ENCODE results near the gene SHISA7. TPM values are rescaled to one million over a fixed set of nuclear protein-coding genes. Genes with fewer than 3 reads are reported as not detected.

SHISA7 gene
- polyA plus RNA-seq, 1 of the 3 experiments (the other 2 are of a cell fraction) = 0.02 TPM

DNA sequence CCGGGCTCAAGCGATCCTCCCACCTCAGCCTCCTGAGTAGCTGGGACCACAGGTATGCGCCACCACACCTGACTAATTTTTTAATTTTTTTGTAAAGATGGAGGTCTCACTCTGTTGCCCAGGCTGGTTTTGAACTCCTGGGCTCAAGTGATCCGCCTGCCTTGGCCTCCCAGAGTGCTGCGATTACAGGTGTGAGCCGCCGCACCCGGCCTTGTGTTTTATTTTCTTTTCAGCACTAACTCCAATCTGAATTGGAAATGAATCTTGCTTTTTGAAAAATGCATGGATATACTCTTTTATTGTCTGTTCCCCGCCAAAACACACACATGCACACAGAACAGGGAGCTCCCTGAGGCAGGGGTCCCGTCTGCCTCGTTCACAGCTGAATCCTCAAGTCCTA is 19.6 kb upstream of the SHISA7 start:
- TF ChIP-seq TCF12 (IDR thresholded peaks at IDR 0.05) (no peak), MXI1 (IDR thresholded peaks at IDR 0.05; ENCODE audit: low read depth, low read length) (no peak), GATA2 (CRISPR knock-in tag; IDR thresholded peaks at IDR 0.05) (no peak), RCOR1 (IDR thresholded peaks at IDR 0.05; ENCODE audit: low read length) (no peak), YY1 (IDR thresholded peaks at IDR 0.05; ENCODE audit: low read depth) (no peak), TEAD4 (IDR thresholded peaks at IDR 0.05; ENCODE audit: borderline replicate concordance, insufficient read depth) (no peak), CHD2 (IDR thresholded peaks at IDR 0.05; ENCODE audit: low read length, partially characterized antibody) (no peak), POLR2AphosphoS5 (IDR thresholded peaks at IDR 0.05; ENCODE audit: low read depth, low read length) (no peak), GABPA (IDR thresholded peaks at IDR 0.05; ENCODE audit: low read depth) (no peak), NRF1 (IDR thresholded peaks at IDR 0.05; ENCODE audit: low read depth, low read length) (no peak)
- TF ChIP-seq, protein P1, sequence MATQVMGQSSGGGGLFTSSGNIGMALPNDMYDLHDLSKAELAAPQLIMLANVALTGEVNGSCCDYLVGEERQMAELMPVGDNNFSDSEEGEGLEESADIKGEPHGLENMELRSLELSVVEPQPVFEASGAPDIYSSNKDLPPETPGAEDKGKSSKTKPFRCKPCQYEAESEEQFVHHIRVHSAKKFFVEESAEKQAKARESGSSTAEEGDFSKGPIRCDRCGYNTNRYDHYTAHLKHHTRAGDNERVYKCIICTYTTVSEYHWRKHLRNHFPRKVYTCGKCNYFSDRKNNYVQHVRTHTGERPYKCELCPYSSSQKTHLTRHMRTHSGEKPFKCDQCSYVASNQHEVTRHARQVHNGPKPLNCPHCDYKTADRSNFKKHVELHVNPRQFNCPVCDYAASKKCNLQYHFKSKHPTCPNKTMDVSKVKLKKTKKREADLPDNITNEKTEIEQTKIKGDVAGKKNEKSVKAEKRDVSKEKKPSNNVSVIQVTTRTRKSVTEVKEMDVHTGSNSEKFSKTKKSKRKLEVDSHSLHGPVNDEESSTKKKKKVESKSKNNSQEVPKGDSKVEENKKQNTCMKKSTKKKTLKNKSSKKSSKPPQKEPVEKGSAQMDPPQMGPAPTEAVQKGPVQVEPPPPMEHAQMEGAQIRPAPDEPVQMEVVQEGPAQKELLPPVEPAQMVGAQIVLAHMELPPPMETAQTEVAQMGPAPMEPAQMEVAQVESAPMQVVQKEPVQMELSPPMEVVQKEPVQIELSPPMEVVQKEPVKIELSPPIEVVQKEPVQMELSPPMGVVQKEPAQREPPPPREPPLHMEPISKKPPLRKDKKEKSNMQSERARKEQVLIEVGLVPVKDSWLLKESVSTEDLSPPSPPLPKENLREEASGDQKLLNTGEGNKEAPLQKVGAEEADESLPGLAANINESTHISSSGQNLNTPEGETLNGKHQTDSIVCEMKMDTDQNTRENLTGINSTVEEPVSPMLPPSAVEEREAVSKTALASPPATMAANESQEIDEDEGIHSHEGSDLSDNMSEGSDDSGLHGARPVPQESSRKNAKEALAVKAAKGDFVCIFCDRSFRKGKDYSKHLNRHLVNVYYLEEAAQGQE (IDR thresholded peaks at IDR 0.05; ENCODE audit: low read depth, low read length) = no peak
- H3K4me2 ChIP-seq = peak overlapping the region; percentile 81; the same call in 1 of the 2 replicates
- H3K9ac ChIP-seq = no peak overlapping the region
- peaks cover 12% of the 10 kb centered on the region; the same call in 1 of the 2 replicates for H3K79me2 ChIP-seq (ENCODE audit: insufficient read depth)
- no peak overlapping the region for H3K27ac ChIP-seq (ENCODE audit: low read depth in 2 of 2, low read length in 1 of 2)
- no peaks in the 10 kb centered on the region for H3K9me3 ChIP-seq
- no peak overlapping the region for H3K4me3 ChIP-seq (ENCODE audit: low read depth in 2 of 2, low read length in 1 of 2)
- peaks cover 23% of the 10 kb centered on the region for H3F3A ChIP-seq (replicated peaks; ENCODE audit: insufficient read depth)
- ChIA-PET CTCF (interaction anchor here (0.6 to 1.4 kb wide), 3 partner anchors 9 to 361 kb away, joined by 3 to 8 read pairs (median 5); no protein-coding TSS in a partner anchor), POLR2A (no interaction called here)
- DNase-seq = no peak
- no peaks in the 10 kb centered on the region for H3K27me3 ChIP-seq (ENCODE audit: insufficient read depth)
- H3K36me3 ChIP-seq (replicated peaks in 1 of 2; ENCODE audit: control insufficient read depth in 1 of 2, insufficient read depth in 2 of 2, low read length in 1 of 2) = no peaks in the 10 kb centered on the region
- no peaks in the 10 kb centered on the region for H4K20me1 ChIP-seq (ENCODE audit: insufficient read depth)
- H2AFZ ChIP-seq (ENCODE audit: low read depth) = no peak overlapping the region
- peaks cover 12 to 18% of the 10 kb centered on the region in 2 experiments; a peak in 2 of 4 replicates for H3K4me1 ChIP-seq (ENCODE audit: control insufficient read depth in 1 of 2, insufficient read depth in 2 of 2, low read depth in 1 of 2, low read length in 1 of 2)
- H3K9me2 ChIP-seq = no peaks in the 10 kb centered on the region
- WGBS (ENCODE audit: low lambda C conversion rate) = 95% methylated on average over 11 of the region's 11 CpGs

DNA sequence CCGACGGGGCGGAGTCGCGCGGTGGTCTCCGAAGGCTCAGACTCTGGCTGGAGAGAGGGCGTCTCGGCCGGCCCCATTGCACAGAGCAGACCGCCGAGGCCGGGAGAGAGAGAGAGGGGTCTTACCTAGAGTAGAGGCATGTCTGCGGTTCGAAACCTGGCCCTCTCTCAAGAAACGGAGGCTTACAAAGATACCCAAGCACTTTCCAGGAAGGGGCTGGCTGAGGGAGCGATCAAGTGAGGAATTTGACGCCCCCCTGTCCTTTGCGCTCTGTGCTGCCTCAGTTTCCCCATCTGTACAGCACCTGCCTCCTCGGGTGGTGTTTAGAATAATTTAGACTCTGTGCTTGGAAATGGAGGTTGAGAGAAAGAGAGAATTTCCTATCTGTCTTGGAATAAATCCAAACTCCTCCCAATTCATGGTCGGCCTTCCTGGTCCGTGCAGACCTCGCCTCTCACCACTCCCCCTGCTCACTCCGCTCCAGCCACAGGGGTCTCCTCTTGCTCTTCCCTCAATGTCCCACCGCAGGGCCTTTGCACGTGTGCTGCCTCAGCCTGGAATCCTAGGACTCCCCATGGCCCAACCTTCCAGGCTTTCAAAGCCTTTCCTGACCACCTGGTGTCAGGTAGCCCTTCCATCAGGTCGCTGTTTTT is 19.0 kb upstream of the SHISA7 start:
- Histone ChIP-seq H3F3A (replicated peaks; ENCODE audit: insufficient read depth) (peaks cover 19% of the 10 kb centered on the region), H3K9me3 (no peaks in the 10 kb centered on the region), H3K27me3 (ENCODE audit: insufficient read depth) (no peaks in the 10 kb centered on the region), H3K9ac (peak overlapping the region; percentile 53; the same call in 1 of the 2 replicates), H3K27ac (ENCODE audit: low read depth in 2 of 2, low read length in 1 of 2) (peak overlapping the region; percentile 37 to 63; a peak in 3 of 4 replicates), H3K4me3 (ENCODE audit: low read depth in 2 of 2, low read length in 1 of 2) (peak overlapping the region; percentile 55 to 71), H3K36me3 (replicated peaks in 1 of 2; ENCODE audit: control insufficient read depth in 1 of 2, insufficient read depth in 2 of 2, low read length in 1 of 2) (no peaks in the 10 kb centered on the region), H3K4me1 (ENCODE audit: control insufficient read depth in 1 of 2, insufficient read depth in 2 of 2, low read depth in 1 of 2, low read length in 1 of 2) (peaks cover 9 to 18% of the 10 kb centered on the region in 2 experiments; a peak in 2 of 4 replicates), H4K20me1 (ENCODE audit: insufficient read depth) (no peaks in the 10 kb centered on the region), H3K4me2 (peak overlapping the region; percentile 81), H3K9me2 (no peaks in the 10 kb centered on the region), H2AFZ (ENCODE audit: low read depth) (peak overlapping the region; percentile 92; the same call in 1 of the 2 replicates), H3K79me2 (ENCODE audit: insufficient read depth) (peaks cover 12% of the 10 kb centered on the region; the same call in 1 of the 2 replicates)
- ChIA-PET POLR2A (interaction anchor here (0.7 to 0.9 kb wide), 4 partner anchors 10 to 54 kb away, joined by 3 to 7 read pairs (median 4); partner anchors contain the start of genes UBE2S and ZNF628), CTCF (interaction anchor here (0.6 to 1.4 kb wide), 3 partner anchors 9 to 169 kb away, joined by 3 to 8 read pairs (median 5); no protein-coding TSS in a partner anchor)
- DNase-seq = peak; percentile 73
- peak; percentile 43; the same call in 1 of the 2 replicates for TF ChIP-seq NFIC (IDR thresholded peaks at IDR 0.05; ENCODE audit: borderline replicate concordance)
- peak; percentile 26; the same call in 1 of the 2 replicates for TF ChIP-seq POLR2AphosphoS5 (IDR thresholded peaks at IDR 0.05; ENCODE audit: low read depth, low read length)
- peak; percentile 48; the same call in 1 of the 2 replicates for TF ChIP-seq RCOR1 (IDR thresholded peaks at IDR 0.05; ENCODE audit: low read length)
- no peak for TF ChIP-seq CHD2 (IDR thresholded peaks at IDR 0.05; ENCODE audit: low read length, partially characterized antibody)
- TF ChIP-seq FOSL2 (IDR thresholded peaks at IDR 0.05; ENCODE audit: borderline replicate concordance, low read depth) = no peak
- WGBS (ENCODE audit: low lambda C conversion rate) = 40% methylated on average over 11 of the region's 27 CpGs
